Measurements from ENCODE around the gene GXYLT2. TPM values are rescaled to one million over a fixed set of nuclear protein-coding genes. Genes with fewer than 3 reads are reported as not detected.

GXYLT2 gene
- total and polyA plus RNA-seq, 10 of the 15 experiments (the other 5 are each of a cell fraction or from before 2014, with no cell fraction given): 0.27 to 2.6 (median 0.78) TPM

DNA sequence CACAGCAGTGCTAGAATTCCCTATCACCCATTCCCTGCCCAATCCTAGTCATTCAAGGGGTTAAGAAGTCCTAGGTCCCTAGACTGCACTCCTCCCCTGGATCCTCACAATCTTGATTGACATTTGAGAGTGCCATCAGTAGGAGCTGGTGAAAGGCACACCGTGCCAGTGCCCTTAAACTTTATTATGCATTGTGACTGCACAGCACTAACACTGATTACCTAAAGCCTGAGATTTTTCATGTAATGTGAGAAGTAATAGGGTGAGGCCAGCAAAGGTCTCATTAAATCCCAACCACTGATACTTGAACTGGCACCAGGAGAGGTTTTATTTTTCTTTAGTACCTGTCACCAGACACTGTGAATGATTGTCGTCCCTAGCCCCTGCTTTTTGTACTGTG lies 16.3 kb downstream of the GXYLT2 start:
- Histone ChIP-seq H3K4me3 (no peak overlapping the region), H3K9me3 (replicated peaks; ENCODE audit: control insufficient read depth, insufficient read depth, low read length) (no peaks in the 10 kb centered on the region), H4K20me1 (ENCODE audit: control insufficient read depth, insufficient read depth) (no peaks in the 10 kb centered on the region), H3K36me3 (ENCODE audit: control insufficient read depth in 2 of 2, insufficient read depth in 2 of 2, low read length in 1 of 2) (no peaks in the 10 kb centered on the region), H3K4me2 (ENCODE audit: control insufficient read depth, insufficient read depth) (no peak overlapping the region), H3K27me3 (replicated peaks in 1 of 2; ENCODE audit: control insufficient read depth in 2 of 2, insufficient read depth in 2 of 2, low read length in 1 of 2) (no peaks in the 10 kb centered on the region), H3K79me2 (ENCODE audit: control insufficient read depth, insufficient read depth, low read length) (no peaks in the 10 kb centered on the region), H3K9ac (ENCODE audit: control insufficient read depth, insufficient read depth, low read length) (no peak overlapping the region), H2AFZ (ENCODE audit: control insufficient read depth, low read depth, low read length) (no peak overlapping the region), H3K27ac (ENCODE audit: control insufficient read depth, insufficient read depth) (no peak overlapping the region), H3K4me1 (ENCODE audit: control insufficient read depth, insufficient read depth, low read length) (no peaks in the 10 kb centered on the region)
- DNase-seq (ENCODE audit: low read depth, low spot score) (no peak), ATAC-seq (no peak), FAIRE-seq (no peak)
- intact Hi-C loops (cut with micrococcal nuclease; ENCODE audit: unreplicated experiment): no loop called here
- ChIA-PET RAD21 (ENCODE audit: unreplicated experiment) (no interaction called here), POLR2A (no interaction called here), SMC1A (ENCODE audit: uncharacterized antibody, unreplicated experiment) (no interaction called here), CTCF (no interaction called here)
- in situ Hi-C loops (cut with MboI): no loop called here
- BruUV-seq (replicated peaks): no TSS peak
- 0% methylated on average over 2 of the region's 2 CpGs for WGBS (ENCODE audit: insufficient coverage, insufficient replicate concordance, low lambda C conversion rate, missing lambda C conversion rate)
- TF ChIP-seq KAT2A (conservative IDR thresholded peaks at IDR 0.05; ENCODE audit: control insufficient read depth, low read depth, low read length): no peak
- no peak for TF ChIP-seq ESRRA (IDR thresholded peaks at IDR 0.05; ENCODE audit: low read length)

DNA sequence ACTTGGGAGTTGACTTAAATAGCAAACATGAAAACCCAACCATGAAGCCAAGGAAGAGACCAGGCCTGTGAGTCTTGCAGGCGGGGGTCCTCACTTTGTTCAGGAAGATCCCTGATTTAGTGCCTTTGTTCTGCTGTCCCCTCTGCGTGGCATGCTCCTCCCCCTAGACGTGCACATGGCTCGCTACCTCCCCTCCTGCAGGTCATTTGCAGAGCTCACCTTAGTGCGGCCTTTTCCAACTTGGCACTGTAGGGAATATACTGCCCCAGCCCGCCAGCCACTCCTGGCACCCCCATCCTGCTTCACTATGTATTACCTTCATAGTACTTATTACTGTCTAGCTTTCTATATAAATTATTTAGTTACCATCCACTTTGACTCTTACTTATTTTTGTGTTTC lies 18.3 kb downstream of the GXYLT2 start:
- Histone ChIP-seq H3K4me3 (no peak overlapping the region), H3K4me1 (ENCODE audit: control insufficient read depth, insufficient read depth, low read length) (no peaks in the 10 kb centered on the region), H2AFZ (ENCODE audit: control insufficient read depth, low read depth, low read length) (no peak overlapping the region), H3K4me2 (ENCODE audit: control insufficient read depth, insufficient read depth) (no peak overlapping the region), H3K27me3 (replicated peaks in 1 of 2; ENCODE audit: control insufficient read depth in 2 of 2, insufficient read depth in 2 of 2, low read length in 1 of 2) (no peaks in the 10 kb centered on the region; a peak in 2 of 4 replicates), H4K20me1 (ENCODE audit: control insufficient read depth, insufficient read depth) (no peaks in the 10 kb centered on the region), H3K9me3 (replicated peaks; ENCODE audit: control insufficient read depth, insufficient read depth, low read length) (no peaks in the 10 kb centered on the region), H3K79me2 (ENCODE audit: control insufficient read depth, insufficient read depth, low read length) (no peaks in the 10 kb centered on the region), H3K36me3 (ENCODE audit: control insufficient read depth in 2 of 2, insufficient read depth in 2 of 2, low read length in 1 of 2) (no peaks in the 10 kb centered on the region), H3K27ac (ENCODE audit: control insufficient read depth, insufficient read depth) (no peak overlapping the region), H3K9ac (ENCODE audit: control insufficient read depth, insufficient read depth, low read length) (no peak overlapping the region)
- intact Hi-C loops (cut with micrococcal nuclease; ENCODE audit: unreplicated experiment) (no loop called here), in situ Hi-C loops (cut with MboI) (no loop called here)
- DNase-seq (ENCODE audit: low read depth, low spot score): no peak
- 27% methylated on average over 6 of the region's 6 CpGs for WGBS (ENCODE audit: insufficient coverage, insufficient replicate concordance, low lambda C conversion rate, missing lambda C conversion rate)
- CTCF ChIA-PET: interaction anchor here (0.9 kb wide), 1 partner anchor 150 kb away, joined by 3 read pairs; no protein-coding TSS in a partner anchor
- POLR2A ChIA-PET: no interaction called here
- no peak for FAIRE-seq
- BruUV-seq (replicated peaks): no TSS peak
- SMC1A ChIA-PET (ENCODE audit: uncharacterized antibody, unreplicated experiment): interaction anchor here (0.6 kb wide), 1 partner anchor 10 kb away, joined by 3 read pairs; no protein-coding TSS in a partner anchor
- no peak for ATAC-seq
- RAD21 ChIA-PET (ENCODE audit: unreplicated experiment): no interaction called here
- TF ChIP-seq ZNF217 (IDR thresholded peaks at IDR 0.05) (no peak), POU2F2 (IDR thresholded peaks at IDR 0.05; ENCODE audit: borderline replicate concordance, low read depth, low read length) (no peak), SREBF2 (IDR thresholded peaks at IDR 0.05; ENCODE audit: low read length) (no peak), POLR2AphosphoS2 (IDR thresholded peaks at IDR 0.05; ENCODE audit: low read depth, low read length) (no peak), NR2F1 (conservative IDR thresholded peaks at IDR 0.05) (no peak), SUPT20H (IDR thresholded peaks at IDR 0.05; ENCODE audit: borderline replicate concordance, control insufficient read depth, low read depth, low read length) (no peak), EZH2 (IDR thresholded peaks at IDR 0.05; ENCODE audit: borderline replicate concordance, control insufficient read depth, low read depth, low read length) (no peak), JUNB (IDR thresholded peaks at IDR 0.05) (no peak), PAX8 (IDR thresholded peaks at IDR 0.05) (no peak), REST (IDR thresholded peaks at IDR 0.05; ENCODE audit: low read depth, low read length) (no peak), CEBPB (IDR thresholded peaks at IDR 0.05; ENCODE audit: borderline replicate concordance in 1 of 2, low read depth in 2 of 2, low read length in 2 of 2) (no peak)
- TF ChIP-seq, protein P1, sequence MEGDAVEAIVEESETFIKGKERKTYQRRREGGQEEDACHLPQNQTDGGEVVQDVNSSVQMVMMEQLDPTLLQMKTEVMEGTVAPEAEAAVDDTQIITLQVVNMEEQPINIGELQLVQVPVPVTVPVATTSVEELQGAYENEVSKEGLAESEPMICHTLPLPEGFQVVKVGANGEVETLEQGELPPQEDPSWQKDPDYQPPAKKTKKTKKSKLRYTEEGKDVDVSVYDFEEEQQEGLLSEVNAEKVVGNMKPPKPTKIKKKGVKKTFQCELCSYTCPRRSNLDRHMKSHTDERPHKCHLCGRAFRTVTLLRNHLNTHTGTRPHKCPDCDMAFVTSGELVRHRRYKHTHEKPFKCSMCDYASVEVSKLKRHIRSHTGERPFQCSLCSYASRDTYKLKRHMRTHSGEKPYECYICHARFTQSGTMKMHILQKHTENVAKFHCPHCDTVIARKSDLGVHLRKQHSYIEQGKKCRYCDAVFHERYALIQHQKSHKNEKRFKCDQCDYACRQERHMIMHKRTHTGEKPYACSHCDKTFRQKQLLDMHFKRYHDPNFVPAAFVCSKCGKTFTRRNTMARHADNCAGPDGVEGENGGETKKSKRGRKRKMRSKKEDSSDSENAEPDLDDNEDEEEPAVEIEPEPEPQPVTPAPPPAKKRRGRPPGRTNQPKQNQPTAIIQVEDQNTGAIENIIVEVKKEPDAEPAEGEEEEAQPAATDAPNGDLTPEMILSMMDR (IDR thresholded peaks at IDR 0.05 in 2 of 3, conservative IDR thresholded peaks at IDR 0.05 in 1 of 3; ENCODE audit: control insufficient read depth in 2 of 3, extremely low read depth in 1 of 3, insufficient read depth in 1 of 3, low read depth in 3 of 3, low read length in 3 of 3): no peak

Measured in GM12878 (cell line).